KG1 (cell line): ENCODE data around the gene DAB2.
"Not testable (repeated sequence)": the region's sequence is repeated elsewhere in the genome, so short reads cannot be mapped to it uniquely, and the experiment has no call there.

Experiments
- DNase-seq: peaks from one replicate; lab custom pipeline; 2025; lab: John Stamatoyannopoulos, UW

Gene DAB2

GRCh38 chr5:39420482-39421145 is 4.2 kb downstream of the DAB2 start:
- DNase-seq, result peak; percentile 30

GRCh38 chr5:39419796-39420195 is 5.0 kb downstream of the DAB2 start:
- DNase-seq, result no peak

- DNase-seq, result no peak
Observed at GRCh38 chr5:39417979-39418378, 6.8 kb downstream of the DAB2 start.

GRCh38 chr5:39415201-39415600 is 9.6 kb downstream of the DAB2 start:
- DNase-seq, result no peak

- no peak for DNase-seq
Observed at GRCh38 chr5:39414426-39414825, 10.4 kb downstream of the DAB2 start.

GRCh38 chr5:39413771-39414170 is 11.0 kb downstream of the DAB2 start:
- no peak for DNase-seq

- DNase-seq, result no peak
Observed at GRCh38 chr5:39412721-39413394, 11.9 kb downstream of the DAB2 start.

GRCh38 chr5:39411985-39412384 is 12.8 kb downstream of the DAB2 start:
- DNase-seq, result no peak

- no peak for DNase-seq
Observed at GRCh38 chr5:39411061-39411460, 13.7 kb downstream of the DAB2 start.

GRCh38 chr5:39409033-39409432 is 15.7 kb downstream of the DAB2 start:
- no peak for DNase-seq

GRCh38 chr5:39405083-39405843 is 19.5 kb downstream of the DAB2 start:
- no peak for DNase-seq

- DNase-seq, result not testable (repeated sequence)
Observed at GRCh38 chr5:39403761-39404160, 21.0 kb downstream of the DAB2 start.

- not testable (repeated sequence) for DNase-seq
Observed at GRCh38 chr5:39402140-39402539, 22.6 kb downstream of the DAB2 start.

- no peak for DNase-seq
Observed at GRCh38 chr5:39400713-39401578, 23.8 kb downstream of the DAB2 start.

GRCh38 chr5:39399135-39400036 is 25.4 kb downstream of the DAB2 start:
- DNase-seq, result peak; percentile 41

GRCh38 chr5:39396843-39397242 is 27.9 kb downstream of the DAB2 start:
- DNase-seq, result no peak

- DNase-seq, result no peak
Observed at GRCh38 chr5:39395521-39395920, 29.3 kb downstream of the DAB2 start.

GRCh38 chr5:39394946-39395345 is 29.8 kb downstream of the DAB2 start:
- DNase-seq, result no peak

GRCh38 chr5:39390945-39391344 is 33.8 kb downstream of the DAB2 start:
- DNase-seq, result no peak

GRCh38 chr5:39387293-39387692 is 37.5 kb downstream of the DAB2 start:
- no peak for DNase-seq

GRCh38 chr5:39384271-39384670 is 40.5 kb downstream of the DAB2 start:
- DNase-seq, result no peak
